ENCODE measurements around the gene MEP1B. TPM values are rescaled to one million over a fixed set of nuclear protein-coding genes. Genes with fewer than 3 reads are reported as not detected.

The MEP1B gene
- total and polyA plus RNA-seq, 2 experiments from 2014 or later: not detected

DNA sequence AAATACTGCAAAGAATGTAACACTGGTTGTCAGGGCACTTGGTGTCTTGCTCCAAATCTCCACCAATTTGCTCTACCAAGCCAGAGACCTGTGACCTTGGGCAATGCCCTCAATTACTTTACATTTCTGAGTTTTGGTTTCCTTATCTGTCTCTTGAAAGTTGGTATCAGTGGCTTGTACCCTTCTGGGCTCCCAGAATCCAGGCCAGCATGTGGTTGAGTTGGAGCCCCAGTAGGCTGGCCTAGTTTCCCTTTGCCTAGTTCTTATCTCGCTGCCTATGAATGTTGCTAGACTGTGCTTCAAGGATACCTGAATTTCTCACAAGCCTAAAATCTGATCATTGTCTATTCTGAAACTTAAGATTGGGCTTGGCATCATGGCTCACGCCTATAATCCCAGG is 26.6 kb downstream of the MEP1B start:
- Mint-ChIP-seq H3K4me1 (no peaks in the 10 kb centered on the region), H3K27me3 (ENCODE audit: insufficient read depth, low read depth, poor library complexity) (no peaks in the 10 kb centered on the region), H3K36me3 (ENCODE audit: low read depth) (no peaks in the 10 kb centered on the region), H3K4me3 (no peak overlapping the region), H3K9me3 (no peaks in the 10 kb centered on the region), H3K27ac (no peak overlapping the region)
- Histone ChIP-seq H3K4me2 (no peak overlapping the region), H3K27ac (ENCODE audit: low read depth) (no peak overlapping the region), H3F3A (replicated peaks; ENCODE audit: low read depth) (no peaks in the 10 kb centered on the region), H3K4me3 (no peak overlapping the region), H3K9me2 (ENCODE audit: insufficient read depth) (no peaks in the 10 kb centered on the region), H4K20me1 (replicated peaks; ENCODE audit: insufficient read depth) (no peaks in the 10 kb centered on the region), H3K4me1 (ENCODE audit: insufficient read depth) (no peaks in the 10 kb centered on the region), H3K27me3 (ENCODE audit: insufficient read depth) (no peaks in the 10 kb centered on the region), H3K36me3 (ENCODE audit: insufficient read depth) (no peaks in the 10 kb centered on the region), H2AFZ (no peak overlapping the region), H3K79me2 (replicated peaks; ENCODE audit: insufficient read depth) (no peaks in the 10 kb centered on the region)
- no peak for DNase-seq (ENCODE audit: low spot score)
- TF ChIP-seq STAT1 (IDR thresholded peaks at IDR 0.05; ENCODE audit: unreplicated experiment): no peak
- TF ChIP-seq, protein P1, sequence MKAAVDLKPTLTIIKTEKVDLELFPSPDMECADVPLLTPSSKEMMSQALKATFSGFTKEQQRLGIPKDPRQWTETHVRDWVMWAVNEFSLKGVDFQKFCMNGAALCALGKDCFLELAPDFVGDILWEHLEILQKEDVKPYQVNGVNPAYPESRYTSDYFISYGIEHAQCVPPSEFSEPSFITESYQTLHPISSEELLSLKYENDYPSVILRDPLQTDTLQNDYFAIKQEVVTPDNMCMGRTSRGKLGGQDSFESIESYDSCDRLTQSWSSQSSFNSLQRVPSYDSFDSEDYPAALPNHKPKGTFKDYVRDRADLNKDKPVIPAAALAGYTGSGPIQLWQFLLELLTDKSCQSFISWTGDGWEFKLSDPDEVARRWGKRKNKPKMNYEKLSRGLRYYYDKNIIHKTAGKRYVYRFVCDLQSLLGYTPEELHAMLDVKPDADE (IDR thresholded peaks at IDR 0.05): no peak
- TF ChIP-seq ZNF331 (CRISPR knock-in tag; IDR thresholded peaks at IDR 0.05; ENCODE audit: low read depth): no peak
- ATAC-seq: no peak

DNA sequence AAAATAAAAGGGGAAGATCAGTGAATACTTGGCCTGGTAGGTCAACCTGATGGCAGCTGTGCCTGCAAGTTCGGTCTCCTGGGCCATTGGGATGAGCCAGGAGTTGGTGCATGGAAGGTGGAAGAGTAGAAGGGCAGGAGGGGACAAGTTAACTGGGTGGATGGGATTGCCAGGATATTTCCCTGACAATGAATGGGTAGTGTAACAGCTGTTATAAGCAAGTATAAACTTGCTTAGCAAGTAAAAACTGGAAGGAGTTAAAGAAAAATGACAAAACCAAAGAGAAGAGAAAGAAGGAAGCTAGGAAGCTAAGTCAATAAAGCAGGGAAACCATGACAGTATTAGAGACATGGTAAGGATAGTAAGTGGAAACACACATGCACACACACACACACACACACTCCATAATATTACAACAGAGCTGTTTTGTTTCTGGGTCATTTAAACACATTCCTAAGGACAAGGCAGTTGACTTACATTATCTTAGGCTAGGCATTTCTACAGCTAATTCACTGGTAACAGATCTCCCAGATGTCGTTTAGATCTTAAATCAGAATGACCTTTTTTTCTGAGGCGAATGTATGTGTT is 29.7 kb downstream of the MEP1B start:
- Mint-ChIP-seq H3K4me3 (no peak overlapping the region), H3K4me1 (no peaks in the 10 kb centered on the region), H3K9me3 (no peaks in the 10 kb centered on the region), H3K27ac (no peak overlapping the region), H3K27me3 (ENCODE audit: insufficient read depth, low read depth, poor library complexity) (no peaks in the 10 kb centered on the region), H3K36me3 (ENCODE audit: low read depth) (no peaks in the 10 kb centered on the region)
- H3K4me2 ChIP-seq: no peak overlapping the region
- H4K20me1 ChIP-seq (replicated peaks; ENCODE audit: insufficient read depth): no peaks in the 10 kb centered on the region
- H3K36me3 ChIP-seq (ENCODE audit: insufficient read depth): no peaks in the 10 kb centered on the region
- DNase-seq (ENCODE audit: low spot score): no peak
- H2AFZ ChIP-seq: no peak overlapping the region
- no peaks in the 10 kb centered on the region for H3K4me1 ChIP-seq (ENCODE audit: insufficient read depth)
- ATAC-seq: no peak
- H3F3A ChIP-seq (replicated peaks; ENCODE audit: low read depth): no peaks in the 10 kb centered on the region
- H3K79me2 ChIP-seq (replicated peaks; ENCODE audit: insufficient read depth): no peaks in the 10 kb centered on the region
- no peaks in the 10 kb centered on the region for H3K27me3 ChIP-seq (ENCODE audit: insufficient read depth)
- H3K9me2 ChIP-seq (ENCODE audit: insufficient read depth): no peaks in the 10 kb centered on the region
- no peak overlapping the region for H3K27ac ChIP-seq (ENCODE audit: low read depth)
- no peak overlapping the region for H3K4me3 ChIP-seq
- TF ChIP-seq ZNF114 (CRISPR knock-in tag; IDR thresholded peaks at IDR 0.05) (no peak), POLR2AphosphoS5 (IDR thresholded peaks at IDR 0.05; ENCODE audit: low read depth) (no peak), EZH2 (IDR thresholded peaks at IDR 0.05; ENCODE audit: low read depth, unreplicated experiment) (no peak), EZH2phosphoT487 (IDR thresholded peaks at IDR 0.05; ENCODE audit: unreplicated experiment) (no peak), JUNB (IDR thresholded peaks at IDR 0.05; ENCODE audit: unreplicated experiment) (no peak), STAT1 (IDR thresholded peaks at IDR 0.05; ENCODE audit: unreplicated experiment) (no peak)
- TF ChIP-seq, protein P2, sequence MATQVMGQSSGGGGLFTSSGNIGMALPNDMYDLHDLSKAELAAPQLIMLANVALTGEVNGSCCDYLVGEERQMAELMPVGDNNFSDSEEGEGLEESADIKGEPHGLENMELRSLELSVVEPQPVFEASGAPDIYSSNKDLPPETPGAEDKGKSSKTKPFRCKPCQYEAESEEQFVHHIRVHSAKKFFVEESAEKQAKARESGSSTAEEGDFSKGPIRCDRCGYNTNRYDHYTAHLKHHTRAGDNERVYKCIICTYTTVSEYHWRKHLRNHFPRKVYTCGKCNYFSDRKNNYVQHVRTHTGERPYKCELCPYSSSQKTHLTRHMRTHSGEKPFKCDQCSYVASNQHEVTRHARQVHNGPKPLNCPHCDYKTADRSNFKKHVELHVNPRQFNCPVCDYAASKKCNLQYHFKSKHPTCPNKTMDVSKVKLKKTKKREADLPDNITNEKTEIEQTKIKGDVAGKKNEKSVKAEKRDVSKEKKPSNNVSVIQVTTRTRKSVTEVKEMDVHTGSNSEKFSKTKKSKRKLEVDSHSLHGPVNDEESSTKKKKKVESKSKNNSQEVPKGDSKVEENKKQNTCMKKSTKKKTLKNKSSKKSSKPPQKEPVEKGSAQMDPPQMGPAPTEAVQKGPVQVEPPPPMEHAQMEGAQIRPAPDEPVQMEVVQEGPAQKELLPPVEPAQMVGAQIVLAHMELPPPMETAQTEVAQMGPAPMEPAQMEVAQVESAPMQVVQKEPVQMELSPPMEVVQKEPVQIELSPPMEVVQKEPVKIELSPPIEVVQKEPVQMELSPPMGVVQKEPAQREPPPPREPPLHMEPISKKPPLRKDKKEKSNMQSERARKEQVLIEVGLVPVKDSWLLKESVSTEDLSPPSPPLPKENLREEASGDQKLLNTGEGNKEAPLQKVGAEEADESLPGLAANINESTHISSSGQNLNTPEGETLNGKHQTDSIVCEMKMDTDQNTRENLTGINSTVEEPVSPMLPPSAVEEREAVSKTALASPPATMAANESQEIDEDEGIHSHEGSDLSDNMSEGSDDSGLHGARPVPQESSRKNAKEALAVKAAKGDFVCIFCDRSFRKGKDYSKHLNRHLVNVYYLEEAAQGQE (IDR thresholded peaks at IDR 0.05; ENCODE audit: unreplicated experiment): no peak
- TF ChIP-seq, protein P3, sequence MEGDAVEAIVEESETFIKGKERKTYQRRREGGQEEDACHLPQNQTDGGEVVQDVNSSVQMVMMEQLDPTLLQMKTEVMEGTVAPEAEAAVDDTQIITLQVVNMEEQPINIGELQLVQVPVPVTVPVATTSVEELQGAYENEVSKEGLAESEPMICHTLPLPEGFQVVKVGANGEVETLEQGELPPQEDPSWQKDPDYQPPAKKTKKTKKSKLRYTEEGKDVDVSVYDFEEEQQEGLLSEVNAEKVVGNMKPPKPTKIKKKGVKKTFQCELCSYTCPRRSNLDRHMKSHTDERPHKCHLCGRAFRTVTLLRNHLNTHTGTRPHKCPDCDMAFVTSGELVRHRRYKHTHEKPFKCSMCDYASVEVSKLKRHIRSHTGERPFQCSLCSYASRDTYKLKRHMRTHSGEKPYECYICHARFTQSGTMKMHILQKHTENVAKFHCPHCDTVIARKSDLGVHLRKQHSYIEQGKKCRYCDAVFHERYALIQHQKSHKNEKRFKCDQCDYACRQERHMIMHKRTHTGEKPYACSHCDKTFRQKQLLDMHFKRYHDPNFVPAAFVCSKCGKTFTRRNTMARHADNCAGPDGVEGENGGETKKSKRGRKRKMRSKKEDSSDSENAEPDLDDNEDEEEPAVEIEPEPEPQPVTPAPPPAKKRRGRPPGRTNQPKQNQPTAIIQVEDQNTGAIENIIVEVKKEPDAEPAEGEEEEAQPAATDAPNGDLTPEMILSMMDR (conservative IDR thresholded peaks at IDR 0.05; ENCODE audit: low read depth in 2 of 2): no peak

All from GM23338 (cell line).